Karpas-422 (cell line): ENCODE data around the gene FBXO2. TPM values are rescaled to one million over a fixed set of nuclear protein-coding genes. Genes with fewer than 3 reads are reported as not detected.
A peak's percentile ranks its signal among the peaks of the same experiment; 100 is the strongest.

ENCODE experiments used
- DNase-seq: peaks from one replicate; pipeline ENCODE4 v3.0.0-alpha.2; 2015
- H2AFZ ChIP-seq: fragments of 200-600 bp; sonication (generic); 2 replicates; pipeline ENCODE4 v1.6.1; 2014; ENCODE audit warnings: antibody characterized with exemption, low read length, mixed read lengths
- H3K27ac ChIP-seq: fragments of 200-600 bp; sonication (generic); 2 replicates; pipeline ENCODE4 v1.5.1; 2014; ENCODE audit warnings: mild to moderate bottlenecking, low read length, moderate library complexity
- H3K27me3 ChIP-seq: fragments of 200-600 bp; sonication (generic); 2 replicates; pipeline ENCODE4 v1.6.1; 2014; ENCODE audit warnings: low read length, mixed read lengths
- H3K36me3 ChIP-seq: fragments of 200-600 bp; sonication (generic); 2 replicates; pipeline ENCODE4 v1.6.1; 2014; ENCODE audit warnings: low read length, mixed read lengths; ENCODE audit not compliant: insufficient read depth
- H3K4me1 ChIP-seq: fragments of 200-600 bp; sonication (generic); 2 replicates; pipeline ENCODE4 v1.6.1; 2014; ENCODE audit warnings: mild to moderate bottlenecking, low read length, mixed read lengths
- H3K4me2 ChIP-seq: fragments of 200-600 bp; sonication (generic); 2 replicates; pipeline ENCODE4 v1.6.1; 2014; ENCODE audit warnings: low read length, low read depth, mild to moderate bottlenecking; ENCODE audit not compliant: poor library complexity, severe bottlenecking
- H3K4me3 ChIP-seq: fragments of 200-600 bp; sonication (generic); 2 replicates; pipeline ENCODE4 v1.5.1; 2014; ENCODE audit warnings: mild to moderate bottlenecking, antibody characterized with exemption, low read length, mixed read lengths
- H3K79me2 ChIP-seq: fragments of 200-600 bp; sonication (generic); 2 replicates; pipeline ENCODE4 v1.6.1; 2014; ENCODE audit warnings: mild to moderate bottlenecking, low read length, mixed read lengths
- H3K9ac ChIP-seq: fragments of 200-600 bp; sonication (generic); 2 replicates; pipeline ENCODE4 v1.6.0; 2014; ENCODE audit warnings: low read length
- H3K9me2 ChIP-seq: fragments of 200-600 bp; sonication (generic), shearing (Covaris generic); replicated peaks from 2 replicates; pipeline ENCODE4 v1.6.0; 2014; ENCODE audit warnings: mild to moderate bottlenecking, low read length, moderate library complexity; ENCODE audit not compliant: insufficient read depth
- H3K9me3 ChIP-seq: fragments of 300-700, 200-600 bp; sonication (generic); 2 replicates; pipeline ENCODE4 v1.6.1; 2014; ENCODE audit warnings: low read length, mixed read lengths
- H4K20me1 ChIP-seq: fragments of 200-600 bp; sonication (generic); 2 replicates; pipeline ENCODE4 v1.6.1; 2014; ENCODE audit warnings: mild to moderate bottlenecking, antibody characterized with exemption, low read length, low read depth; ENCODE audit not compliant: insufficient read depth
- total RNA-seq: library from RNA; depleted of rRNA; stranded (reverse); fragments of >200 nt; shearing (Covaris generic); gene quantifications from 2 replicates; pipeline ENCODE4 v1.2.3, GENCODE V29; 2014; ENCODE audit warnings: low replicate concordance

The FBXO2 gene
- total RNA-seq, 1 experiment from 2014 or later: not detected

GRCh38 chr1:11664336-11665065 is 10.3 kb upstream of the FBXO2 start:
- Histone ChIP-seq H3K27ac (no peak overlapping the region), H3K27me3 (no peaks in the 10 kb centered on the region), H4K20me1 (no peaks in the 10 kb centered on the region), H3K9me2 (no peaks in the 10 kb centered on the region), H3K4me3 (no peak overlapping the region), H3K36me3 (no peaks in the 10 kb centered on the region), H3K4me2 (no peak overlapping the region), H2AFZ (no peak overlapping the region), H3K9me3 (no peaks in the 10 kb centered on the region), H3K79me2 (no peaks in the 10 kb centered on the region), H3K4me1 (no peaks in the 10 kb centered on the region), H3K9ac (no peak overlapping the region)
- peak; percentile 42 for DNase-seq

GRCh38 chr1:11661103-11661502 is 6.9 kb upstream of the FBXO2 start:
- Histone ChIP-seq H3K4me1 (no peaks in the 10 kb centered on the region), H3K27me3 (no peaks in the 10 kb centered on the region), H3K4me2 (no peak overlapping the region), H3K27ac (no peak overlapping the region), H3K9ac (no peak overlapping the region), H3K9me3 (no peaks in the 10 kb centered on the region), H3K9me2 (no peaks in the 10 kb centered on the region), H3K79me2 (no peaks in the 10 kb centered on the region), H2AFZ (no peak overlapping the region), H3K4me3 (no peak overlapping the region), H3K36me3 (no peaks in the 10 kb centered on the region), H4K20me1 (no peaks in the 10 kb centered on the region)
- no peak for DNase-seq

- Histone ChIP-seq H3K9me3 (no peaks in the 10 kb centered on the region), H3K9me2 (no peaks in the 10 kb centered on the region), H3K36me3 (no peaks in the 10 kb centered on the region), H3K9ac (no peak overlapping the region), H2AFZ (no peak overlapping the region), H3K27ac (no peak overlapping the region), H3K27me3 (no peaks in the 10 kb centered on the region), H4K20me1 (no peaks in the 10 kb centered on the region), H3K79me2 (no peaks in the 10 kb centered on the region), H3K4me3 (no peak overlapping the region), H3K4me1 (no peaks in the 10 kb centered on the region), H3K4me2 (no peak overlapping the region)
- DNase-seq: no peak
Measured at GRCh38 chr1:11659748-11660147, 5.5 kb upstream of the FBXO2 start.

GRCh38 chr1:11658542-11658941 is 4.3 kb upstream of the FBXO2 start:
- no peak for DNase-seq
- Histone ChIP-seq H3K4me2 (no peak overlapping the region), H3K79me2 (no peaks in the 10 kb centered on the region), H3K9me2 (no peaks in the 10 kb centered on the region), H3K27me3 (no peaks in the 10 kb centered on the region), H3K9ac (no peak overlapping the region), H3K4me1 (no peaks in the 10 kb centered on the region), H3K27ac (no peak overlapping the region), H3K4me3 (no peak overlapping the region), H3K36me3 (no peaks in the 10 kb centered on the region), H3K9me3 (no peaks in the 10 kb centered on the region), H2AFZ (no peak overlapping the region), H4K20me1 (no peaks in the 10 kb centered on the region)

- no peaks in the 10 kb centered on the region for H3K9me3 ChIP-seq
- H3K4me3 ChIP-seq: no peak overlapping the region
- H3K36me3 ChIP-seq: no peaks in the 10 kb centered on the region
- H3K27me3 ChIP-seq: no peaks in the 10 kb centered on the region
- H4K20me1 ChIP-seq: no peaks in the 10 kb centered on the region
- no peak overlapping the region for H3K27ac ChIP-seq
- H2AFZ ChIP-seq: no peak overlapping the region
- no peaks in the 10 kb centered on the region for H3K79me2 ChIP-seq
- no peak overlapping the region for H3K4me2 ChIP-seq
- DNase-seq: no peak
- H3K9ac ChIP-seq: no peak overlapping the region
- no peaks in the 10 kb centered on the region for H3K9me2 ChIP-seq
- no peaks in the 10 kb centered on the region for H3K4me1 ChIP-seq
Measured at GRCh38 chr1:11657654-11658053, 3.4 kb upstream of the FBXO2 start.

- H2AFZ ChIP-seq: no peak overlapping the region
- H3K79me2 ChIP-seq: no peaks in the 10 kb centered on the region
- no peak overlapping the region for H3K4me2 ChIP-seq
Measured at GRCh38 chr1:11654939-11655808, 945 bp upstream of the FBXO2 start.

GRCh38 chr1:11653861-11654136 is 430 bp downstream of the FBXO2 start:
- H3K4me3 ChIP-seq: no peak overlapping the region
- peaks cover 10% of the 10 kb centered on the region for H3K4me1 ChIP-seq
- H3K36me3 ChIP-seq: no peaks in the 10 kb centered on the region
- no peaks in the 10 kb centered on the region for H4K20me1 ChIP-seq
- no peak overlapping the region for H2AFZ ChIP-seq
- no peaks in the 10 kb centered on the region for H3K9me2 ChIP-seq
- H3K4me2 ChIP-seq: no peak overlapping the region
- no peaks in the 10 kb centered on the region for H3K27me3 ChIP-seq
- no peaks in the 10 kb centered on the region for H3K9me3 ChIP-seq
- no peaks in the 10 kb centered on the region for H3K79me2 ChIP-seq
- no peak overlapping the region for H3K9ac ChIP-seq
- DNase-seq: no peak
- no peak overlapping the region for H3K27ac ChIP-seq

More at GRCh38 chr1:11654939-11655808, 945 bp upstream of the FBXO2 start:
- Histone ChIP-seq H3K27ac (no peak overlapping the region), H3K36me3 (no peaks in the 10 kb centered on the region), H3K9ac (no peak overlapping the region), H3K9me3 (no peaks in the 10 kb centered on the region), H3K9me2 (no peaks in the 10 kb centered on the region), H4K20me1 (no peaks in the 10 kb centered on the region), H3K4me1 (peaks cover 6% of the 10 kb centered on the region), H3K4me3 (no peak overlapping the region), H3K27me3 (no peaks in the 10 kb centered on the region)
- DNase-seq: no peak

- Histone ChIP-seq H3K27ac (no peak overlapping the region), H3K9ac (no peak overlapping the region), H3K9me2 (no peaks in the 10 kb centered on the region), H4K20me1 (no peaks in the 10 kb centered on the region), H3K4me3 (no peak overlapping the region), H2AFZ (no peak overlapping the region), H3K9me3 (no peaks in the 10 kb centered on the region), H3K27me3 (no peaks in the 10 kb centered on the region), H3K36me3 (no peaks in the 10 kb centered on the region), H3K4me2 (no peak overlapping the region), H3K79me2 (no peaks in the 10 kb centered on the region), H3K4me1 (peaks cover 10% of the 10 kb centered on the region)
- no peak for DNase-seq
Measured at GRCh38 chr1:11653101-11653860, 948 bp downstream of the FBXO2 start.
